ENCODE results near the gene ETAA1.

Gene ETAA1

DNA sequence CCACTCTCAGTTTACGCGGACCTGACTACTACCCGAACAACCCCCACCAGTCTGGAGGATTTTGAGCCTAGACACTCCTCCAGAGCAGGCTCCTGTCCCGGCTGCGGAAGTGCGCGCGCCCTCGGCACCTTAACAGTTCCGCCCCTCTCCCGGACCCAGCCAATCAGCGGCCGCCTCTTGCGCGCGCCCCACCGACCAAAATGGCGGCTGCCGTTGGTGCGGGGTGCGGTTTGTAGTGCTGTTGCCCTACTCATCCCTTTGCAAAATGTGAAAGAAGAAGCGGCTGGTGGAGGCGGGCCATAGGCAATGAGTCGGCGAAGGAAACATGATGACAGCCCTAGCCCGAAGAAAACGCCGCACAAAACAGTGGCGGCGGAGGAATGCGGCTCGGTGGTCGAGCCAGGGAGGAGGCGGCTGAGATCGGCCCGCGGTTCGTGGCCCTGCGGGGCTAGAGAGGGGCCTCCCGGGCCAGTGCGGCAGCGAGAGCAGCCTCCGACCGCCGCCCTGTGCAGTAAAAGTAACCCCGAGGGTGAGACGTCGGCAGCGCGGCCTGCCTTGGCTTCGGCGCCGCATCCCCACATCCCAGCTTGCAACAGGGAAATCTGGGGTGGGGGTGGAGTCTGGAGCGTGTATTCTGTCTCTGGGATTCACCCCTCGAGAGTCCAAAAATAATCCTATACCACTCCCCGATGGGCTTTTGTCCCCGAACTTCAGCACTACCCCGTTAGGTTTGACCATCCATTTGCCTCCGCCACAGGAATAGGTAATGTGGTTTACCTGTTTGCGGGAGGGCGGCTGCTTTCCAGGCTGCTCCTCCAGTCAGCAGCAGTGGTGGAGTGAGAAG, at the start of gene ETAA1:
TSS of gene ETAA1 (plus strand) at position 191 of the 844 bp plus-strand sequence. CDS start at position 307, 116 bp downstream.
- Histone ChIP-seq H3K27ac (ENCODE audit: low read length) (peak within 1 kb of the TSS; percentile 87), H3K9me3 (ENCODE audit: control insufficient read depth in 1 of 2, low read length in 2 of 2) (no peaks in the 10 kb centered on the region), H3K4me1 (ENCODE audit: control insufficient read depth in 1 of 2, insufficient read depth in 2 of 2, low read length in 2 of 2) (peaks cover 0 to 16% of the 10 kb centered on the region in 2 donors), H3K27me3 (ENCODE audit: low read depth, low read length) (no peaks in the 10 kb centered on the region), H3K36me3 (ENCODE audit: control insufficient read depth in 1 of 2, insufficient read depth in 2 of 2, low read length in 2 of 2) (peaks cover 0 to 9% of the 10 kb centered on the region in 2 donors), H3K4me3 (ENCODE audit: low read depth in 1 of 2, low read length in 2 of 2) (peak within 1 kb of the TSS; percentile 94)

DNA sequence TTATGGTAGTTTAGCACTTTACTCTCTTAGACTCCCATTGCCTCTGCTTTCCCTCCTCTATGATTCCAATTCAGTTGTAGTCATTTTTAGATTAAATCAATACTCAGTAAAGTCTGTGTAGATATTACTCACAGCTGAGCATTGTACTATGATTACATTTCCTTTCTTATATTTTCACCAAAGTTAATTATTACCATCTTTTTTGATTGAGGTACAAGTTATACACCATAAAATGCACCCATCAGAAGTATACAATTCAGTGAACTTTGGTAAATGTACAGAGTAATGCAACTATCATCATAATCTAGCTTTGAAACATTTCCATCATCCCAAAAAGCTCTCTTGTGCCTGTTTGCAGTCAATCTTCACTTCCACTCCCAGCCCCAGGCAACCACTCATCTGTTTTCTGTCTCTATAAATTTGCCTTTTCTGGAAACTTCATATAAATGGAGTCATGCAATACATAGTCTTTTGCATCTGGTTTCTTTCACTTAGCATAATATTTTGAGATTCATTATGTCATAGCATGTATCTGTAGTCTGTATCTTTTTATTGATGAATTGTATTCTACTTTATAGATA, 30.2 kb upstream of the ETAA1 start:
- no peaks in the 10 kb centered on the region for H3K36me3 ChIP-seq (ENCODE audit: control insufficient read depth in 1 of 2, insufficient read depth in 2 of 2, low read length in 2 of 2)
- no peak overlapping the region for H3K27ac ChIP-seq (ENCODE audit: low read length)
- H3K4me1 ChIP-seq (ENCODE audit: control insufficient read depth in 1 of 2, insufficient read depth in 2 of 2, low read length in 2 of 2), result no peaks in the 10 kb centered on the region
- H3K27me3 ChIP-seq (ENCODE audit: low read depth, low read length), result no peaks in the 10 kb centered on the region
- H3K4me3 ChIP-seq (ENCODE audit: low read depth in 1 of 2, low read length in 2 of 2), result no peak overlapping the region
- H3K9me3 ChIP-seq (ENCODE audit: control insufficient read depth in 1 of 2, low read length in 2 of 2), result no peaks in the 10 kb centered on the region

DNA sequence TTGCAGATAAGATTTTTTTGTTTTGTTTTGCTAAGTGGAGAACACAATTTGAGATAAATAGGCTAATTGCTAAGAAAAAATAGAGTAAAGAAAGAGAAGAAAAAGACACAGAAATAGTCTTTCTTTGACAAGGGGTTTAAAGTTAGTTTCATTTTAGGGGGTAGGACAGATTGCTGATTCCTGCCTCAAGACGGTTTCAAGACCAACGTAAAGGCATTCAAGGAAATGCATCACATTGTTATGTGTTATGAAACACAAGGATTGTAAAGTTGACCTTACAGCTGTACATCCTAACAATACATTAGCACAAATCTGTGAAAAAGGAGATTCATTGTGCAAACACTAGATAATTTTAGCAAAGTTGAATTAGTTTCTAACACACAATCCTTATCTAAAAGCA, 22.7 kb upstream of the ETAA1 start:
- Histone ChIP-seq H3K27ac (ENCODE audit: low read length) (no peak overlapping the region), H3K27me3 (ENCODE audit: low read depth, low read length) (no peaks in the 10 kb centered on the region), H3K9me3 (ENCODE audit: control insufficient read depth in 1 of 2, low read length in 2 of 2) (no peaks in the 10 kb centered on the region), H3K36me3 (ENCODE audit: control insufficient read depth in 1 of 2, insufficient read depth in 2 of 2, low read length in 2 of 2) (no peaks in the 10 kb centered on the region), H3K4me3 (ENCODE audit: low read depth in 1 of 2, low read length in 2 of 2) (peak overlapping the region; percentile 2 to 32), H3K4me1 (ENCODE audit: control insufficient read depth in 1 of 2, insufficient read depth in 2 of 2, low read length in 2 of 2) (no peaks in the 10 kb centered on the region)

DNA sequence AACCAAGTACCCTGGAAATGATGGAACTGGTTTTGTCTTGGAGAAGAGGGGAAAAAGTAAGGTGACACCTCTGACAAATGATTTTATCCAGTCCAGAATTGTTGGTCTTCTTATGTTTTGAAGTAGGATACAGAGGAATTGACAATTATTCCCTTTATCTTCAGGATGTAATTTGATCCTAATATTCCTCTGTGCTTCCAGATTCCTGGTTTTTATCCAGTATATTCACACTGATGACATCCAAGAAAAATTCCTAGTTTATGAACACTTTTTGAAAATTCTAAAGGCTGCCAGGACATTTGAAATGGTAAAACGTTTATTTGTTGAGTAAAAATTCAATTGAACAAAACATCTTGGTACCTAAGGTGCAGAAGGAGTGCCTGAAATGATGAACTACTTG, 22.2 kb upstream of the ETAA1 start:
- Histone ChIP-seq H3K27ac (ENCODE audit: low read length) (no peak overlapping the region), H3K27me3 (ENCODE audit: low read depth, low read length) (no peaks in the 10 kb centered on the region), H3K36me3 (ENCODE audit: control insufficient read depth in 1 of 2, insufficient read depth in 2 of 2, low read length in 2 of 2) (no peaks in the 10 kb centered on the region), H3K4me1 (ENCODE audit: control insufficient read depth in 1 of 2, insufficient read depth in 2 of 2, low read length in 2 of 2) (no peaks in the 10 kb centered on the region), H3K4me3 (ENCODE audit: low read depth in 1 of 2, low read length in 2 of 2) (peak overlapping the region in 1 of 2 donors; percentile 2), H3K9me3 (ENCODE audit: control insufficient read depth in 1 of 2, low read length in 2 of 2) (no peaks in the 10 kb centered on the region)

DNA sequence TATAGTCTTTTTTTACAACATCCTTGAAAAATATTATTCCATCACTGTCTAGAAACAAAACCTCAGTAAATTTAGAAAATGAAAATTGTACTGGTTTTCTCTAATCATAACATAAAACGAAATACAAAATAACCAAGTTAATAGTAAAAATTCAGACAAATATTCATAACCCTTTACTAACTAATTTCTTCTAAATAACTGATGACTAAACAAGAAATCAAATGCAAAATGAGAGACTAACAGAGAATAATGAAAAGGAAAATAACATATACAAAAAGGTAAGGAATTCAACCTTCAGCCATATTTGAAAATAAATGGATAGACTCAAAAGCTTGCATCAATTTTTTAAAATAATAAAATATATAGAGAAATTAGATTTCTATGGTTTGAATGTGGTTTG, 18.6 kb upstream of the ETAA1 start:
- no peaks in the 10 kb centered on the region for H3K36me3 ChIP-seq (ENCODE audit: control insufficient read depth in 1 of 2, insufficient read depth in 2 of 2, low read length in 2 of 2)
- no peaks in the 10 kb centered on the region for H3K4me1 ChIP-seq (ENCODE audit: control insufficient read depth in 1 of 2, insufficient read depth in 2 of 2, low read length in 2 of 2)
- no peaks in the 10 kb centered on the region for H3K27me3 ChIP-seq (ENCODE audit: low read depth, low read length)
- no peaks in the 10 kb centered on the region for H3K9me3 ChIP-seq (ENCODE audit: control insufficient read depth in 1 of 2, low read length in 2 of 2)
- H3K27ac ChIP-seq (ENCODE audit: low read length), result no peak overlapping the region
- H3K4me3 ChIP-seq (ENCODE audit: low read depth in 1 of 2, low read length in 2 of 2), result no peak overlapping the region

DNA sequence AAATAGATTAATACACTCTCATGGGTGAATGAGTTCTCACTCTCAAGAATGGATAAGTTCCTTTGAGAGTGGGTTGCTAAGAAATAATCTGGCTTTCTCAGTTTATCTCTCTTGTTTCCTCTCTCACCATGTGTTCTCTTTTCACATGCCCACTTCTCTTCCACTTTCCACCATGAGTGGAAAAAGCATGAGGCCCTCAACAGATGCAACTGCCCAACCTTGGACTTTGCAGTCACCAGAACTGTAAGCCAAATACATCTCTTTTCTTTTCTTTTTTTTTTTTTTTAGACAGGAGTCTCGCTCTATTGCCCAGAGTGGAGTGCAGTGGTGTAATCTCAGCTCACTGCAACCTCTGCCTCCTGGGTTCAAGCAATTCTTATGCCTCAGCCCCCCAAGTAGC, 18.1 kb upstream of the ETAA1 start:
- Histone ChIP-seq H3K27me3 (ENCODE audit: low read depth, low read length) (no peaks in the 10 kb centered on the region), H3K4me1 (ENCODE audit: control insufficient read depth in 1 of 2, insufficient read depth in 2 of 2, low read length in 2 of 2) (no peaks in the 10 kb centered on the region), H3K9me3 (ENCODE audit: control insufficient read depth in 1 of 2, low read length in 2 of 2) (no peaks in the 10 kb centered on the region), H3K27ac (ENCODE audit: low read length) (no peak overlapping the region), H3K36me3 (ENCODE audit: control insufficient read depth in 1 of 2, insufficient read depth in 2 of 2, low read length in 2 of 2) (no peaks in the 10 kb centered on the region), H3K4me3 (ENCODE audit: low read depth in 1 of 2, low read length in 2 of 2) (no peak overlapping the region)

DNA sequence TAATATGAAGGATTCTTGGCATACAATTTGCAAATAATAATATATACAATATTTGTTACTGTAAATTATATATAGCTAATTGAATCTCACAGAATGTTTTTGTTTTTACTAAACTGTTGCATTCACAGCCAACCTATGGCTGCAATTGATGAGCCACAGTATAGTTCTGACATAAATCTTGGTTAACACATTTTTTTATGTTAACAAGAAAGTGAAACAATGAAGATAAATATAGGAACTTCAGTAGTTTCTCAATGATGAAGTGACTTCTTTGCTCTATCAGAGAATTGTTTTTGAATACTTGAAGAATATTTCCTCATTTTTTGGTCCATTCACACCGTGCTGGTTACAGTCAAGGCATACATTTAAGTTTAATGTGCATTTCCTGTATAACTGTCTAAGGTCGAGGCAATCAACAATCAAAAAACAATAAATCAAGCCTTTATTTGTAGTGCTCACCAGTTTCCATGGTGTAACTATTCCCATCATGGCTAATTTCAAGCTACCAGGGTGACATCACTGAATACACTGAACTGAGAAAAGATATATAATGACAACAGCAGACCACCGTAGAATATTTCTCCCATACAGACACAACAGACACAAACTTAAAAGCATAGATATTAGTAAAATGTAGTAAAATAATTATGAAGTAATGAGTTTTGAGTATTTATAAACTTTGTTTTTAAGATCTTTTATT, 12.9 kb upstream of the ETAA1 start:
- Histone ChIP-seq H3K4me3 (ENCODE audit: low read depth in 1 of 2, low read length in 2 of 2) (no peak overlapping the region), H3K36me3 (ENCODE audit: control insufficient read depth in 1 of 2, insufficient read depth in 2 of 2, low read length in 2 of 2) (no peaks in the 10 kb centered on the region), H3K4me1 (ENCODE audit: control insufficient read depth in 1 of 2, insufficient read depth in 2 of 2, low read length in 2 of 2) (peaks cover 0 to 7% of the 10 kb centered on the region in 2 donors), H3K27me3 (ENCODE audit: low read depth, low read length) (no peaks in the 10 kb centered on the region), H3K27ac (ENCODE audit: low read length) (no peak overlapping the region), H3K9me3 (ENCODE audit: control insufficient read depth in 1 of 2, low read length in 2 of 2) (no peaks in the 10 kb centered on the region)

DNA sequence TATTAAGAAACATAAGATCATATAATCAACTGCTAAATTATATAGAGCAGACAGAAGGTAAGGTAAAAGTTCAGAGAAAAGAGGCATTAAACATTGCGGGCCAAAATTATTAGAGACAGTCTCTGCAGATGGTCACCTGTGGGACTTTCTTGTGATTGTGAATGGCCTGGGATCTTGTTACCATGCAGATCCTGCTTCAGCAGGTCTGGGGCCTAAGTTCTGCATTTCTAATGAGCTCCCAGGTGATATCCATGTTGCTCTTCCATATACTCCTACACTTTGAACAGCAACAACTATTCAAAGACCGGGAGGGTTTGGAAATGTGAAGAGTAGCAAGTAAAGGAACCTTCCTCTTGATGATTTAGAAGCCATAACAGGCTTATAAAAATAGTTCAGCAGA, 8.5 kb upstream of the ETAA1 start:
- Histone ChIP-seq H3K9me3 (ENCODE audit: control insufficient read depth in 1 of 2, low read length in 2 of 2) (no peaks in the 10 kb centered on the region), H3K4me3 (ENCODE audit: low read depth in 1 of 2, low read length in 2 of 2) (no peak overlapping the region), H3K27ac (ENCODE audit: low read length) (no peak overlapping the region), H3K27me3 (ENCODE audit: low read depth, low read length) (no peaks in the 10 kb centered on the region), H3K4me1 (ENCODE audit: control insufficient read depth in 1 of 2, insufficient read depth in 2 of 2, low read length in 2 of 2) (peaks cover 0 to 22% of the 10 kb centered on the region in 2 donors), H3K36me3 (ENCODE audit: control insufficient read depth in 1 of 2, insufficient read depth in 2 of 2, low read length in 2 of 2) (no peaks in the 10 kb centered on the region)

DNA sequence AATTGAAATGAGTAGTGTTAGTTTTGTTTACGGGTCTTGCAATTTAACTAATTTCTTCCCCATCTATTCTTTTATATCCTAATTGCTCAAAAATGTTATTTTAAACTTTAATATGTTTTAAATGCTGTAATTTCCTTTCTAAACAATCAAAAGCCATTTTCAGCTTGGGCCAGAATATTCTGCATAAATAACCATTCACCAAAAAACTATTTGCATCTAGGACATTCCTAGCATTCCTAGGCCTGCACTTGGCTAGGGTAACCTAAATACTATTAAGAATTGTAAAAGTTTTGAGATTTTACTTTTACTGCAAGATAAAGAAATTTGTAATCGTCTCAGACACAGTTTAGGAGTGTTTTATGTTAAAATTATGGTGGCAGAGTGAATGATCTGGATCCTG, 7.8 kb upstream of the ETAA1 start:
- Histone ChIP-seq H3K27me3 (ENCODE audit: low read depth, low read length) (no peaks in the 10 kb centered on the region), H3K9me3 (ENCODE audit: control insufficient read depth in 1 of 2, low read length in 2 of 2) (no peaks in the 10 kb centered on the region), H3K36me3 (ENCODE audit: control insufficient read depth in 1 of 2, insufficient read depth in 2 of 2, low read length in 2 of 2) (no peaks in the 10 kb centered on the region), H3K27ac (ENCODE audit: low read length) (no peak overlapping the region), H3K4me3 (ENCODE audit: low read depth in 1 of 2, low read length in 2 of 2) (no peak overlapping the region), H3K4me1 (ENCODE audit: control insufficient read depth in 1 of 2, insufficient read depth in 2 of 2, low read length in 2 of 2) (peaks cover 0 to 22% of the 10 kb centered on the region in 2 donors)

DNA sequence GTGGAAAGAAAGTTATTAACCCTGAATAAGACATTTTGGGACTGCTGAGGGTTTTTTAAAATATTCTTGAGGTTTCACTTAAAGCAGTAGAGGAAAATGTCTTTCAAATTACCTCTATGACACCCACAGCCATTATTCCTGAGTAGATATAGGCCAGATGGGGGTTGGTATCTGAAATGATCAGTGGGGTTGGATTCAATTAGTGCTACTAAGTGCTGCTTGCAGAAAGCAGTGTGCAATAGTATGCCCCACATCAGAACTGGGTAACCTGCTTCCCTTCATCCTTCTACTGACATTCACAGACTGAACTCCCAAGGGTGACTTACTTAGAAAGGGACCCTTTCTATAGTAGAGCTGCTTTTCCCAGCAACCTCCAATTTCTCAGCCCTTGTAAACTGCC, 7.3 kb upstream of the ETAA1 start:
- Histone ChIP-seq H3K27me3 (ENCODE audit: low read depth, low read length) (no peaks in the 10 kb centered on the region), H3K36me3 (ENCODE audit: control insufficient read depth in 1 of 2, insufficient read depth in 2 of 2, low read length in 2 of 2) (no peaks in the 10 kb centered on the region), H3K4me3 (ENCODE audit: low read depth in 1 of 2, low read length in 2 of 2) (no peak overlapping the region), H3K4me1 (ENCODE audit: control insufficient read depth in 1 of 2, insufficient read depth in 2 of 2, low read length in 2 of 2) (peaks cover 0 to 22% of the 10 kb centered on the region in 2 donors), H3K27ac (ENCODE audit: low read length) (no peak overlapping the region), H3K9me3 (ENCODE audit: control insufficient read depth in 1 of 2, low read length in 2 of 2) (no peaks in the 10 kb centered on the region)

DNA sequence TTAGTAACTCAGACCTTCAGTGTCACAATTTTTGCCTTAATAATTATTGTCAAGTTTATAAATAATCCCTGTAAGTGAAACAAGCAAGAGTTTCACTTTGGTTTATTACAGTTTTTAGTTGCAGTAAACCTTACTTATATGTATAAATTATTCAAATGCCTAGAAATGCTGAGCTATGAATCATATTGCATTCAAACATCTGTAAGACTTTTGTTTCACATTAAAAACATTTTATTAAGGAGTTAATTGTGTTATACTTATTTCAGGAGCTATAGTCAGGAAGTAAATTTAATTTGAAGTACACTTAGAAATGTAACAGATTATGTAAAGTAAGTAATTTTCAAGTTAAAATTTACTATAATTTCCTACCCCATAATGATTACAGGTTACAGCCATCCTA, 3.9 kb upstream of the ETAA1 start:
- no peak overlapping the region for H3K4me3 ChIP-seq (ENCODE audit: low read depth in 1 of 2, low read length in 2 of 2)
- no peak overlapping the region for H3K27ac ChIP-seq (ENCODE audit: low read length)
- H3K27me3 ChIP-seq (ENCODE audit: low read depth, low read length), result no peaks in the 10 kb centered on the region
- no peaks in the 10 kb centered on the region for H3K9me3 ChIP-seq (ENCODE audit: control insufficient read depth in 1 of 2, low read length in 2 of 2)
- H3K4me1 ChIP-seq (ENCODE audit: control insufficient read depth in 1 of 2, insufficient read depth in 2 of 2, low read length in 2 of 2), result peaks cover 0 to 26% of the 10 kb centered on the region in 2 donors
- peaks cover 0 to 5% of the 10 kb centered on the region in 2 donors for H3K36me3 ChIP-seq (ENCODE audit: control insufficient read depth in 1 of 2, insufficient read depth in 2 of 2, low read length in 2 of 2)
